SH-SY5Y (cell line): Measurements from ENCODE around the gene TRAP1.

Source experiments
- GATA2 ChIP-seq: IDR thresholded peaks from 2 replicates; pipeline ENCODE4 v1.6.1; 2011; ENCODE audit warnings: mild to moderate bottlenecking, low read depth, low read length
- GATA3 ChIP-seq: IDR thresholded peaks from 2 replicates; pipeline ENCODE4 v1.6.1; 2011; ENCODE audit warnings: low read depth, mild to moderate bottlenecking, low read length, moderate library complexity

DNA sequence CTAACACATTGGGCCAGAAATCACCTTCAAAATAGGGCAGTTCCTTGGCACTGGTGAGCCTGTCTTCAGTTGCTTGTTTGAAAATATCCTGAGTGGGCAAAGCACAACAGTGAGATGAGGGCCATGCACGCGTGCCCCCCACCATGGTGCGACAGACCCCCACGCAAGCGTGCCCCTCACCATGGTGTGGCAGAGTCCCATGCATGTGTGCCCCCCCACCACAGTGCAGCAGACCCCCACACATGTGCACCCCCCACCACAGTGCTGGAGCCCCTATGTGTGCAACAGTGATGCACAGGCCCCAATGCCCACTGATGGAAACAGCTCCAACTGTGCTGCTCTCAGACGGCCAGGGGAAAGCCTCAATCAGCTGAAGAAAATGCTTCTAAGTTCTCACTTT is 18.8 kb upstream of the TRAP1 start:
- no peak for TF ChIP-seq GATA3
- TF ChIP-seq GATA2 = no peak
